MCF 10A (cell line): ENCODE measurements around the gene BCL7B. TPM values are rescaled to one million over a fixed set of nuclear protein-coding genes. Genes with fewer than 3 reads are reported as not detected.
"Not testable (repeated sequence)": the region's sequence is repeated elsewhere in the genome, so short reads cannot be mapped to it uniquely, and the experiment has no call there.

Source experiments
- BruUV-seq: library from RNA; stranded (reverse); fragments of 400-500 nt; replicated peaks from 2 replicates; lab custom pipeline; 2021; lab: Mats Ljungman, UMichigan
- CTCF ChIA-PET: fragments of 300-600 bp; sonication (Branson Sonifier 250); formaldehyde crosslinking; extraction: SDS; loops from one replicate; lab custom pipeline; 2021; ENCODE audit warnings: antibody characterized with exemption, inconsistent platforms; lab: Yijun Ruan, JAX
- POLR2A ChIA-PET: fragments of 300-600, 350-650 bp; sonication (Branson Sonifier 250); formaldehyde crosslinking; extraction: SDS; loops from one replicate; lab custom pipeline; 2020; ENCODE audit warnings: antibody characterized with exemption, inconsistent platforms; lab: Yijun Ruan, JAX
- DNase-seq: peaks from one replicate; pipeline ENCODE4 v3.0.0-alpha.2; 2018; ENCODE audit not compliant: unreplicated experiment
- H3K27ac Mint-ChIP-seq: one replicate; pipeline ENCODE4 v1.8.0; 2022; ENCODE audit warnings: mild to moderate bottlenecking, low read depth, mixed read lengths; ENCODE audit not compliant: unreplicated experiment
- H3K27me3 Mint-ChIP-seq: one replicate; pipeline ENCODE4 v1.8.0; 2022; ENCODE audit warnings: mixed read lengths; ENCODE audit not compliant: insufficient read depth, unreplicated experiment
- H3K36me3 Mint-ChIP-seq: one replicate; pipeline ENCODE4 v1.8.0; 2022; ENCODE audit warnings: mild to moderate bottlenecking, moderate library complexity, mixed read lengths; ENCODE audit not compliant: insufficient read depth, unreplicated experiment
- H3K4me1 Mint-ChIP-seq: one replicate; pipeline ENCODE4 v1.8.0; 2022; ENCODE audit warnings: mixed read lengths; ENCODE audit not compliant: insufficient read depth, unreplicated experiment
- H3K4me3 Mint-ChIP-seq: one replicate; pipeline ENCODE4 v1.8.0; 2022; ENCODE audit warnings: mild to moderate bottlenecking, moderate library complexity, mixed read lengths; ENCODE audit not compliant: unreplicated experiment
- H3K9me3 Mint-ChIP-seq: one replicate; pipeline ENCODE4 v1.8.0; 2022; ENCODE audit warnings: mixed read lengths; ENCODE audit not compliant: unreplicated experiment
- CTCF ChIP-seq: fragments of 200-600 bp; IDR thresholded peaks from one replicate; pipeline ENCODE4 v1.8.0; 2022; ENCODE audit warnings: antibody characterized with exemption, mild to moderate bottlenecking; ENCODE audit not compliant: unreplicated experiment
- intact Hi-C: fragments of 100-400 bp; cut with micrococcal nuclease; formaldehyde crosslinking; loops from 2 replicates; pipeline ENCODE4 v1.14.1; 2022
- total RNA-seq: library from RNA; stranded (reverse); gene quantifications from 2 replicates; pipeline ENCODE4 v1.2.3, GENCODE V29; 2022

The BCL7B gene
- total RNA-seq, 1 experiment from 2014 or later, result 73.3 TPM

- CTCF ChIA-PET, result no interaction called here
- Mint-ChIP-seq H3K4me3 (no peak overlapping the region), H3K27ac (no peak overlapping the region), H3K27me3 (no peaks in the 10 kb centered on the region), H3K36me3 (peaks cover 79% of the 10 kb centered on the region), H3K9me3 (no peaks in the 10 kb centered on the region), H3K4me1 (no peaks in the 10 kb centered on the region)
- intact Hi-C loops, result no loop called here
- POLR2A ChIA-PET, result no interaction called here
- BruUV-seq, result no TSS peak
- no peak for DNase-seq
- TF ChIP-seq CTCF, result no peak
Measured at GRCh38 chr7:73544678-73545077, 12.8 kb downstream of the BCL7B start.

GRCh38 chr7:73541722-73542121 is 15.8 kb downstream of the BCL7B start:
- no peaks in the 10 kb centered on the region for H3K9me3 Mint-ChIP-seq
- BruUV-seq, result no TSS peak
- no peak for DNase-seq
- no peak for TF ChIP-seq CTCF
- no peaks in the 10 kb centered on the region for H3K27me3 Mint-ChIP-seq
- intact Hi-C loops, result no loop called here
- H3K36me3 Mint-ChIP-seq, result peaks cover 88% of the 10 kb centered on the region
- ChIA-PET POLR2A (interaction anchor here (0.5 kb wide), 1 partner anchor 127 kb away, joined by 3 read pairs; no protein-coding TSS in a partner anchor), CTCF (no interaction called here)
- no peak overlapping the region for H3K27ac Mint-ChIP-seq
- H3K4me1 Mint-ChIP-seq, result no peaks in the 10 kb centered on the region
- no peak overlapping the region for H3K4me3 Mint-ChIP-seq

- DNase-seq, result no peak
- intact Hi-C loops, result no loop called here
- no TSS peak for BruUV-seq
- no peak for TF ChIP-seq CTCF
- Mint-ChIP-seq H3K27me3 (no peaks in the 10 kb centered on the region), H3K4me3 (no peak overlapping the region), H3K4me1 (no peaks in the 10 kb centered on the region), H3K27ac (no peak overlapping the region), H3K9me3 (no peaks in the 10 kb centered on the region), H3K36me3 (peaks cover 91% of the 10 kb centered on the region)
- ChIA-PET POLR2A (interaction anchor here (0.9 to 1.1 kb wide), 2 partner anchors 17 kb away, joined by 3 to 4 read pairs; partner anchors contain the start of gene BAZ1B), CTCF (interaction anchor here (1.2 kb wide), 1 partner anchor 9 kb away, joined by 3 read pairs; no protein-coding TSS in a partner anchor)
Measured at GRCh38 chr7:73539709-73540108, 17.8 kb downstream of the BCL7B start.

- POLR2A ChIA-PET, result interaction anchor here (1.1 kb wide), 1 partner anchor 18 kb away, joined by 3 read pairs; no protein-coding TSS in a partner anchor
- H3K4me1 Mint-ChIP-seq, H3K9me3 Mint-ChIP-seq, H3K27ac Mint-ChIP-seq, H3K27me3 Mint-ChIP-seq, BruUV-seq, DNase-seq, intact Hi-C loops, H3K4me3 Mint-ChIP-seq: not testable (repeated sequence)
- H3K36me3 Mint-ChIP-seq, result peaks cover 86% of the 10 kb centered on the region
- CTCF ChIA-PET, result interaction anchor here (0.6 to 1.2 kb wide), 2 partner anchors 10 to 1172 kb away, joined by 3 read pairs; no protein-coding TSS in a partner anchor
Measured at GRCh38 chr7:73538510-73538909, 19.0 kb downstream of the BCL7B start.
